GM12878 (cell line): ENCODE measurements around the gene MYT1.

Experiments
- BACH1 ChIP-seq: fragments of 450-650 bp; IDR thresholded peaks from 2 replicates; pipeline ENCODE4 v1.6.1; 2017; ENCODE audit warnings: mild to moderate bottlenecking, borderline replicate concordance
- CBFB ChIP-seq: IDR thresholded peaks from 2 replicates; pipeline ENCODE4 v1.6.1; 2016; ENCODE audit warnings: antibody characterized with exemption, low read depth
- EED ChIP-seq: sonication (generic); IDR thresholded peaks from 2 replicates; pipeline ENCODE4 v1.6.1; 2016; ENCODE audit warnings: antibody characterized with exemption, low read depth
- ETV6 ChIP-seq, 2 experiments: fragments of 450-650 bp in 1 of 2; IDR thresholded peaks in 1 of 2; conservative IDR thresholded peaks in 1 of 2; 2 replicates each; pipeline ENCODE4 v1.6.1; 2014; ENCODE audit warnings: antibody characterized with exemption in 1 of 2, borderline replicate concordance in 1 of 2, low read depth in 1 of 2, mild to moderate bottlenecking in 1 of 2, moderate library complexity in 1 of 2
- FOXK2 ChIP-seq: fragments of 450-650 bp; IDR thresholded peaks from 2 replicates; pipeline ENCODE4 v1.6.1; 2017; ENCODE audit warnings: mild to moderate bottlenecking, moderate library complexity
- POLR2A ChIP-seq: IDR thresholded peaks from 2 replicates; pipeline ENCODE4 v1.6.1; 2011; ENCODE audit warnings: low read depth, mild to moderate bottlenecking, low read length
- POLR2AphosphoS5 ChIP-seq: IDR thresholded peaks from 2 replicates; pipeline ENCODE4 v1.6.1; 2011; ENCODE audit warnings: mild to moderate bottlenecking, low read length, inconsistent platforms
- TAF1 ChIP-seq: IDR thresholded peaks from 2 replicates; pipeline ENCODE4 v1.6.1; 2011; ENCODE audit warnings: mild to moderate bottlenecking, low read depth, low read length, borderline replicate concordance
- ZNF384 ChIP-seq: IDR thresholded peaks from 2 replicates; pipeline ENCODE4 v1.6.1; 2012; ENCODE audit warnings: low read depth, mild to moderate bottlenecking, low read length, improper control_type of control experiment, borderline replicate concordance
- TF ChIP-seq, protein P1 (sequence below), 3 experiments: IDR thresholded peaks in 2 of 3; conservative IDR thresholded peaks in 1 of 3; 2 replicates each; pipeline ENCODE4 v1.5.1; 2011; ENCODE audit warnings: low read depth in 3 of 3, low read length in 3 of 3, mild to moderate bottlenecking in 3 of 3, control low read depth in 2 of 3, moderate library complexity in 2 of 3, inconsistent platforms in 1 of 3, mixed read lengths in 1 of 3; ENCODE audit not compliant: control insufficient read depth in 2 of 3, insufficient read depth in 1 of 3; ENCODE audit errors: extremely low read depth in 1 of 3
- TF ChIP-seq, protein P2 (sequence below): fragments of 150-350 bp; IDR thresholded peaks from 2 replicates; pipeline ENCODE4 v1.6.1; 2016; ENCODE audit warnings: low read depth, low read length
- TF ChIP-seq, protein P3 (sequence below): IDR thresholded peaks from 2 replicates; pipeline ENCODE4 v1.6.1; 2012; ENCODE audit warnings: low read depth, low read length, improper control_type of control experiment
- TF ChIP-seq, protein P4 (sequence below): IDR thresholded peaks from 2 replicates; pipeline ENCODE4 v1.6.1; 2011; ENCODE audit warnings: low read depth, mild to moderate bottlenecking, low read length, moderate library complexity, borderline replicate concordance; ENCODE audit errors: extremely low read depth

DNA sequence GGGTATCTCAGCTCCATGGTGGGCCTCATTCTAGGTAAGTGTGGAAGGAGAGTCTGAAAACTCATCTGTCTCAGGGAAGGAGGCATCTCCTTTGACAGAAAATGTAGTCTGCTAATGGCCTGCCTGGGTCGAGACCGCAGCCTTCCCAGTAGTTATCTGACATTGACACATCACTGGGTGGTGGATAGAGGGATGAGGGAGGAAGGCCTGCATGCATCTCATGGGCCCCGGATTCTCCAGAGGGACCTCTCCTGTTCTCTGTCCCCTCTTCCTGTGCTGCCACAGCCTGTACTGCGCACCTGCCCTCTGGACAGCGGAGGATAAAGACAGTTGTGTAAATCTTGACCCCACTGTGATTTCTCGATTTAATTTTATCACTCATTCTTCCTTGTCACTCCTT lies 96.0 kb downstream of the MYT1 start:
- no peak for TF ChIP-seq ETV6 (conservative IDR thresholded peaks at IDR 0.05 in 1 of 2, IDR thresholded peaks at IDR 0.05 in 1 of 2; ENCODE audit: borderline replicate concordance in 1 of 2, low read depth in 1 of 2)
- TF ChIP-seq FOXK2: no peak
- TF ChIP-seq POLR2AphosphoS5: no peak
- TF ChIP-seq, protein P1, sequence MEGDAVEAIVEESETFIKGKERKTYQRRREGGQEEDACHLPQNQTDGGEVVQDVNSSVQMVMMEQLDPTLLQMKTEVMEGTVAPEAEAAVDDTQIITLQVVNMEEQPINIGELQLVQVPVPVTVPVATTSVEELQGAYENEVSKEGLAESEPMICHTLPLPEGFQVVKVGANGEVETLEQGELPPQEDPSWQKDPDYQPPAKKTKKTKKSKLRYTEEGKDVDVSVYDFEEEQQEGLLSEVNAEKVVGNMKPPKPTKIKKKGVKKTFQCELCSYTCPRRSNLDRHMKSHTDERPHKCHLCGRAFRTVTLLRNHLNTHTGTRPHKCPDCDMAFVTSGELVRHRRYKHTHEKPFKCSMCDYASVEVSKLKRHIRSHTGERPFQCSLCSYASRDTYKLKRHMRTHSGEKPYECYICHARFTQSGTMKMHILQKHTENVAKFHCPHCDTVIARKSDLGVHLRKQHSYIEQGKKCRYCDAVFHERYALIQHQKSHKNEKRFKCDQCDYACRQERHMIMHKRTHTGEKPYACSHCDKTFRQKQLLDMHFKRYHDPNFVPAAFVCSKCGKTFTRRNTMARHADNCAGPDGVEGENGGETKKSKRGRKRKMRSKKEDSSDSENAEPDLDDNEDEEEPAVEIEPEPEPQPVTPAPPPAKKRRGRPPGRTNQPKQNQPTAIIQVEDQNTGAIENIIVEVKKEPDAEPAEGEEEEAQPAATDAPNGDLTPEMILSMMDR (IDR thresholded peaks at IDR 0.05 in 2 of 3, conservative IDR thresholded peaks at IDR 0.05 in 1 of 3; ENCODE audit: control insufficient read depth in 2 of 3, extremely low read depth in 1 of 3, insufficient read depth in 1 of 3, low read depth in 3 of 3, low read length in 3 of 3): no peak
- TF ChIP-seq CBFB: no peak
- no peak for TF ChIP-seq EED
- TF ChIP-seq, protein P2, sequence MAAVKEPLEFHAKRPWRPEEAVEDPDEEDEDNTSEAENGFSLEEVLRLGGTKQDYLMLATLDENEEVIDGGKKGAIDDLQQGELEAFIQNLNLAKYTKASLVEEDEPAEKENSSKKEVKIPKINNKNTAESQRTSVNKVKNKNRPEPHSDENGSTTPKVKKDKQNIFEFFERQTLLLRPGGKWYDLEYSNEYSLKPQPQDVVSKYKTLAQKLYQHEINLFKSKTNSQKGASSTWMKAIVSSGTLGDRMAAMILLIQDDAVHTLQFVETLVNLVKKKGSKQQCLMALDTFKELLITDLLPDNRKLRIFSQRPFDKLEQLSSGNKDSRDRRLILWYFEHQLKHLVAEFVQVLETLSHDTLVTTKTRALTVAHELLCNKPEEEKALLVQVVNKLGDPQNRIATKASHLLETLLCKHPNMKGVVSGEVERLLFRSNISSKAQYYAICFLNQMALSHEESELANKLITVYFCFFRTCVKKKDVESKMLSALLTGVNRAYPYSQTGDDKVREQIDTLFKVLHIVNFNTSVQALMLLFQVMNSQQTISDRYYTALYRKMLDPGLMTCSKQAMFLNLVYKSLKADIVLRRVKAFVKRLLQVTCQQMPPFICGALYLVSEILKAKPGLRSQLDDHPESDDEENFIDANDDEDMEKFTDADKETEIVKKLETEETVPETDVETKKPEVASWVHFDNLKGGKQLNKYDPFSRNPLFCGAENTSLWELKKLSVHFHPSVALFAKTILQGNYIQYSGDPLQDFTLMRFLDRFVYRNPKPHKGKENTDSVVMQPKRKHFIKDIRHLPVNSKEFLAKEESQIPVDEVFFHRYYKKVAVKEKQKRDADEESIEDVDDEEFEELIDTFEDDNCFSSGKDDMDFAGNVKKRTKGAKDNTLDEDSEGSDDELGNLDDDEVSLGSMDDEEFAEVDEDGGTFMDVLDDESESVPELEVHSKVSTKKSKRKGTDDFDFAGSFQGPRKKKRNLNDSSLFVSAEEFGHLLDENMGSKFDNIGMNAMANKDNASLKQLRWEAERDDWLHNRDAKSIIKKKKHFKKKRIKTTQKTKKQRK: no peak
- no peak for TF ChIP-seq TAF1
- TF ChIP-seq, protein P3, sequence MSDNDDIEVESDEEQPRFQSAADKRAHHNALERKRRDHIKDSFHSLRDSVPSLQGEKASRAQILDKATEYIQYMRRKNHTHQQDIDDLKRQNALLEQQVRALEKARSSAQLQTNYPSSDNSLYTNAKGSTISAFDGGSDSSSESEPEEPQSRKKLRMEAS: no peak
- TF ChIP-seq POLR2A: no peak
- TF ChIP-seq ZNF384: no peak
- TF ChIP-seq BACH1: no peak
- TF ChIP-seq, protein P4, sequence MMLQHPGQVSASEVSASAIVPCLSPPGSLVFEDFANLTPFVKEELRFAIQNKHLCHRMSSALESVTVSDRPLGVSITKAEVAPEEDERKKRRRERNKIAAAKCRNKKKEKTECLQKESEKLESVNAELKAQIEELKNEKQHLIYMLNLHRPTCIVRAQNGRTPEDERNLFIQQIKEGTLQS: no peak
